IMR-90 (cell line): ENCODE measurements around the gene TEKT1. TPM values are rescaled to one million over a fixed set of nuclear protein-coding genes. Genes with fewer than 3 reads are reported as not detected.

ENCODE experiments used
- ATAC-seq: fragments of 200-7000 bp; cut with Tn5 transposase; 2 replicates; pipeline ENCODE4 v1.9.1; 2020; ENCODE audit warnings: low read depth, mild to moderate bottlenecking, moderate library complexity
- BruUV-seq: library from RNA; stranded (reverse); fragments of 400-500 nt; replicated peaks from 2 replicates; lab custom pipeline; 2021; lab: Mats Ljungman, UMichigan
- CTCF ChIA-PET: fragments of 300-600 bp; formaldehyde crosslinking; extraction: SDS; loops from one replicate; lab custom pipeline; 2021; ENCODE audit warnings: antibody characterized with exemption; lab: Yijun Ruan, JAX
- POLR2A ChIA-PET: fragments of 300-600 bp; sonication (Branson Sonifier 250); formaldehyde crosslinking; loops from one replicate; lab custom pipeline; 2022; ENCODE audit warnings: antibody characterized with exemption; ENCODE audit not compliant: unreplicated experiment; lab: Charles Lee
- DNase-seq: peaks from one replicate; pipeline ENCODE4 v3.0.0; 2013
- H2AFZ ChIP-seq: replicated peaks from 2 replicates; pipeline ENCODE3; 2013; ENCODE audit warnings: low read length, mild to moderate bottlenecking; ENCODE audit not compliant: poor library complexity
- H2AK5ac ChIP-seq: 2 replicates; pipeline ENCODE4 v1.6.1; 2013; ENCODE audit warnings: low read depth, low read length, inconsistent platforms
- H2AK9ac ChIP-seq: replicated peaks from 2 replicates; pipeline ENCODE3; 2013; ENCODE audit warnings: mild to moderate bottlenecking, low read depth, low read length, moderate library complexity; ENCODE audit not compliant: poor library complexity
- H2BK120ac ChIP-seq: 2 replicates; pipeline ENCODE4 v1.6.1; 2013; ENCODE audit warnings: low read depth, low read length, inconsistent platforms
- H2BK15ac ChIP-seq: 3 replicates; pipeline ENCODE4 v1.6.1; 2013; ENCODE audit warnings: low read depth, low read length, inconsistent platforms
- H2BK20ac ChIP-seq: 2 replicates; pipeline ENCODE4 v1.6.1; 2013; ENCODE audit warnings: low read depth, mild to moderate bottlenecking, inconsistent platforms, low read length, moderate library complexity
- H2BK5ac ChIP-seq: 2 replicates; pipeline ENCODE4 v1.6.1; 2013; ENCODE audit warnings: mild to moderate bottlenecking, low read depth, low read length, inconsistent platforms; ENCODE audit not compliant: poor library complexity, severe bottlenecking
- H3K14ac ChIP-seq: replicated peaks from 2 replicates; pipeline ENCODE4 v1.6.1; 2013; ENCODE audit warnings: low read depth, low read length, inconsistent platforms
- H3K18ac ChIP-seq: 2 replicates; pipeline ENCODE4 v1.6.1; 2013; ENCODE audit warnings: low read depth, low read length, control low read depth
- H3K23ac ChIP-seq: 2 replicates; pipeline ENCODE4 v1.6.1; 2013; ENCODE audit warnings: low read depth, low read length, inconsistent platforms
- H3K27ac ChIP-seq: 2 replicates; pipeline ENCODE4 v1.5.1; 2013; ENCODE audit warnings: mild to moderate bottlenecking, control low read depth, low read length; ENCODE audit not compliant: insufficient read depth
- H3K27me3 ChIP-seq: 2 replicates; pipeline ENCODE4 v1.6.1; 2013; ENCODE audit warnings: low read length; ENCODE audit not compliant: control insufficient read depth, insufficient read depth
- H3K36me3 ChIP-seq: 2 replicates; pipeline ENCODE4 v1.6.1; 2013; ENCODE audit warnings: low read length, mixed read lengths; ENCODE audit not compliant: control insufficient read depth, insufficient read depth
- H3K4ac ChIP-seq: 2 replicates; pipeline ENCODE4 v1.6.1; 2013; ENCODE audit warnings: low read depth, low read length, inconsistent platforms
- H3K4me1 ChIP-seq: 2 replicates; pipeline ENCODE4 v1.6.1; 2013; ENCODE audit warnings: low read length, mixed read lengths; ENCODE audit not compliant: control insufficient read depth, insufficient read depth
- H3K4me2 ChIP-seq: 2 replicates; pipeline ENCODE4 v1.6.1; 2013; ENCODE audit warnings: low read depth, mild to moderate bottlenecking, control low read depth, low read length, moderate library complexity
- H3K4me3 ChIP-seq: 2 replicates; pipeline ENCODE4 v1.5.1; 2013; ENCODE audit warnings: low read depth, mild to moderate bottlenecking, control low read depth, low read length, moderate library complexity; ENCODE audit not compliant: insufficient read depth
- H3K56ac ChIP-seq: 2 replicates; pipeline ENCODE4 v1.6.1; 2013; ENCODE audit warnings: low read length, inconsistent platforms; ENCODE audit not compliant: insufficient read depth; ENCODE audit errors: extremely low read depth
- H3K79me1 ChIP-seq, 2 experiments: 2 replicates each; pipeline ENCODE4 v1.6.1; 2013; ENCODE audit warnings: low read length in 2 of 2, inconsistent platforms in 1 of 2, low read depth in 1 of 2
- H3K9ac ChIP-seq: 2 replicates; pipeline ENCODE4 v1.6.1; 2013; ENCODE audit warnings: low read depth, low read length, control low read depth
- H3K9me1 ChIP-seq: 2 replicates; pipeline ENCODE4 v1.6.1; 2013; ENCODE audit warnings: low read length, inconsistent platforms; ENCODE audit not compliant: insufficient read depth
- H3K9me3 ChIP-seq: 2 replicates; pipeline ENCODE4 v1.6.1; 2013; ENCODE audit warnings: low read length; ENCODE audit not compliant: control insufficient read depth, insufficient read depth
- H4K20me1 ChIP-seq: 2 replicates; pipeline ENCODE4 v1.6.1; 2013; ENCODE audit warnings: low read length, inconsistent platforms; ENCODE audit not compliant: insufficient read depth
- H4K5ac ChIP-seq: 2 replicates; pipeline ENCODE4 v1.6.1; 2013; ENCODE audit warnings: mild to moderate bottlenecking, low read depth, low read length, control low read depth
- H4K8ac ChIP-seq, 2 experiments: 2 replicates each; pipeline ENCODE4 v1.6.1; 2013; ENCODE audit warnings: low read depth in 2 of 2, low read length in 2 of 2, control low read depth in 1 of 2, inconsistent platforms in 1 of 2
- H4K91ac ChIP-seq: 2 replicates; pipeline ENCODE4 v1.6.1; 2013; ENCODE audit warnings: low read depth, low read length, inconsistent platforms; ENCODE audit not compliant: insufficient read depth
- BHLHE40 ChIP-seq: fragments of 150-350 bp; IDR thresholded peaks from 2 replicates; pipeline ENCODE4 v1.6.1; 2016; ENCODE audit warnings: mild to moderate bottlenecking, low read depth, low read length
- CEBPB ChIP-seq: IDR thresholded peaks from 2 replicates; pipeline ENCODE4 v1.6.1; 2012; ENCODE audit warnings: low read depth, low read length, improper control_type of control experiment
- CHD1 ChIP-seq: IDR thresholded peaks from 2 replicates; pipeline ENCODE4 v1.6.1; 2012; ENCODE audit warnings: low read depth, low read length, improper control_type of control experiment
- ELK1 ChIP-seq: fragments of 150-350 bp; IDR thresholded peaks from 2 replicates; pipeline ENCODE4 v1.6.1; 2016; ENCODE audit warnings: low read depth, mild to moderate bottlenecking, low read length, moderate library complexity, borderline replicate concordance
- FOS ChIP-seq: fragments of 150-350 bp; IDR thresholded peaks from 2 replicates; pipeline ENCODE4 v1.6.1; 2016; ENCODE audit warnings: low read depth, low read length
- MAFK ChIP-seq: IDR thresholded peaks from 2 replicates; pipeline ENCODE4 v1.6.1; 2012; ENCODE audit warnings: low read depth, low read length, improper control_type of control experiment
- MAZ ChIP-seq: IDR thresholded peaks from 2 replicates; pipeline ENCODE4 v1.6.1; 2012; ENCODE audit warnings: low read depth, mild to moderate bottlenecking, low read length, improper control_type of control experiment, moderate library complexity, borderline replicate concordance
- MXI1 ChIP-seq: IDR thresholded peaks from 2 replicates; pipeline ENCODE4 v1.6.1; 2012; ENCODE audit warnings: low read depth, mild to moderate bottlenecking, low read length, moderate library complexity, borderline replicate concordance
- NFE2L2 ChIP-seq: fragments of 150-350 bp; IDR thresholded peaks from 2 replicates; pipeline ENCODE4 v1.6.1; 2016; ENCODE audit warnings: low read depth, mild to moderate bottlenecking, low read length
- POLR2A ChIP-seq: IDR thresholded peaks from 2 replicates; pipeline ENCODE4 v1.6.1; 2012; ENCODE audit warnings: mild to moderate bottlenecking, low read depth, low read length
- RAD21 ChIP-seq: IDR thresholded peaks from 2 replicates; pipeline ENCODE4 v1.6.1; 2012; ENCODE audit warnings: low read length, improper control_type of control experiment
- RCOR1 ChIP-seq: IDR thresholded peaks from 2 replicates; pipeline ENCODE4 v1.6.1; 2012; ENCODE audit warnings: mild to moderate bottlenecking, low read length, improper control_type of control experiment; ENCODE audit not compliant: insufficient replicate concordance
- RFX5 ChIP-seq: IDR thresholded peaks from 2 replicates; pipeline ENCODE4 v1.8.0; 2012; ENCODE audit warnings: low read depth, mild to moderate bottlenecking, low read length, moderate library complexity
- SMC3 ChIP-seq: fragments of 150-350 bp; IDR thresholded peaks from 2 replicates; pipeline ENCODE4 v1.6.1; 2016; ENCODE audit warnings: low read depth, mild to moderate bottlenecking, antibody characterized with exemption, low read length, moderate library complexity
- USF2 ChIP-seq: fragments of 150-350 bp; IDR thresholded peaks from 2 replicates; pipeline ENCODE4 v1.6.1; 2017; ENCODE audit warnings: mild to moderate bottlenecking, antibody characterized with exemption, low read length, low read depth
- WGBS, 2 experiments: methylation state at CpG; one replicate each; pipeline versions ENCODE4 v1.1.5 to v1.1.7; 2013; ENCODE audit warnings: missing lambda C conversion rate in 2 of 2; ENCODE audit not compliant: insufficient read length in 1 of 2; ENCODE audit errors: extremely low coverage in 2 of 2; 5-methylcytosine and 5-hydroxymethylcytosine counted together
- dilution Hi-C: fragments of 300-500 bp; cut with HindIII; formaldehyde crosslinking; loops from one replicate; pipeline ENCODE4 v1.14.3; 2018; ENCODE audit warnings: low sequenced_read_pairs; ENCODE audit not compliant: unreplicated experiment
- in situ Hi-C: fragments of 300-500 bp; cut with MboI; formaldehyde crosslinking; loops from 3 replicates; pipeline ENCODE4 v1.14.3; 2019; ENCODE audit warnings: low sequenced_read_pairs, inconsistent platforms, mixed read lengths
- intact Hi-C: fragments of 100-400 bp; cut with micrococcal nuclease; formaldehyde crosslinking; loops from 2 replicates; pipeline ENCODE4 v1.10.0; 2022
- polyA plus RNA-seq, 3 experiments: library from polyadenylated mRNA; depleted of rRNA; stranded (reverse); fragments of >200 nt; gene quantifications; 2 replicates each; pipeline ENCODE4 v1.2.3, GENCODE V29; 2012; ENCODE audit warnings: low replicate concordance in 1 of 3
- total RNA-seq: library from RNA; depleted of rRNA; stranded (reverse); fragments of >200 nt; gene quantifications from 2 replicates; pipeline ENCODE4 v1.2.3, GENCODE V29; 2012
- TF ChIP-seq, protein P1 (sequence below): conservative IDR thresholded peaks from 2 replicates; pipeline ENCODE4 v1.5.1; 2012; ENCODE audit warnings: mild to moderate bottlenecking, low read depth, low read length, improper control_type of control experiment

TEKT1 gene
- total and polyA plus RNA-seq, 2 of the 4 experiments (the other 2 are of a cell fraction), result not detected

- WGBS, 2 experiments, result 81% methylated on average over 3 of the region's 8 CpGs; no CpG with 5 or more reads in 1 of the 2 experiments
- no peaks in the 10 kb centered on the region for H3K36me3 ChIP-seq
- no peak for TF ChIP-seq CEBPB
- no peak for TF ChIP-seq SMC3
- no peak for TF ChIP-seq MAZ
- no peak for TF ChIP-seq MXI1
- TF ChIP-seq RFX5, result no peak
- TF ChIP-seq ELK1, result no peak
- TF ChIP-seq USF2, result no peak
- TF ChIP-seq RCOR1, result no peak
- no peak for TF ChIP-seq NFE2L2
- TF ChIP-seq, protein P1, sequence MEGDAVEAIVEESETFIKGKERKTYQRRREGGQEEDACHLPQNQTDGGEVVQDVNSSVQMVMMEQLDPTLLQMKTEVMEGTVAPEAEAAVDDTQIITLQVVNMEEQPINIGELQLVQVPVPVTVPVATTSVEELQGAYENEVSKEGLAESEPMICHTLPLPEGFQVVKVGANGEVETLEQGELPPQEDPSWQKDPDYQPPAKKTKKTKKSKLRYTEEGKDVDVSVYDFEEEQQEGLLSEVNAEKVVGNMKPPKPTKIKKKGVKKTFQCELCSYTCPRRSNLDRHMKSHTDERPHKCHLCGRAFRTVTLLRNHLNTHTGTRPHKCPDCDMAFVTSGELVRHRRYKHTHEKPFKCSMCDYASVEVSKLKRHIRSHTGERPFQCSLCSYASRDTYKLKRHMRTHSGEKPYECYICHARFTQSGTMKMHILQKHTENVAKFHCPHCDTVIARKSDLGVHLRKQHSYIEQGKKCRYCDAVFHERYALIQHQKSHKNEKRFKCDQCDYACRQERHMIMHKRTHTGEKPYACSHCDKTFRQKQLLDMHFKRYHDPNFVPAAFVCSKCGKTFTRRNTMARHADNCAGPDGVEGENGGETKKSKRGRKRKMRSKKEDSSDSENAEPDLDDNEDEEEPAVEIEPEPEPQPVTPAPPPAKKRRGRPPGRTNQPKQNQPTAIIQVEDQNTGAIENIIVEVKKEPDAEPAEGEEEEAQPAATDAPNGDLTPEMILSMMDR, result no peak
- no peak for TF ChIP-seq RAD21
- no peak for TF ChIP-seq MAFK
- TF ChIP-seq BHLHE40, result no peak
- no peak for TF ChIP-seq POLR2A
- TF ChIP-seq FOS, result no peak
- TF ChIP-seq CHD1, result no peak
- dilution Hi-C loops (no loop called here), intact Hi-C loops (no loop called here), in situ Hi-C loops (no loop called here)
- no peak overlapping the region for H2BK120ac ChIP-seq
- no peak overlapping the region for H4K8ac ChIP-seq
- H2BK5ac ChIP-seq, result no peak overlapping the region
- H3K18ac ChIP-seq, result no peak overlapping the region
- no peaks in the 10 kb centered on the region for H3K9me1 ChIP-seq
- H3K27me3 ChIP-seq, result peaks cover 8% of the 10 kb centered on the region
- BruUV-seq, result no TSS peak
- no peak overlapping the region for H4K5ac ChIP-seq
- H3K27ac ChIP-seq, result no peak overlapping the region
- POLR2A ChIA-PET, result no interaction called here
- no peak overlapping the region for H3K4me2 ChIP-seq
- H3K4ac ChIP-seq, result no peak overlapping the region
- DNase-seq, result peak; percentile 63
- H2AK9ac ChIP-seq, result no peak overlapping the region
- no peak overlapping the region for H3K14ac ChIP-seq
- no peak overlapping the region for H2BK20ac ChIP-seq
- no peaks in the 10 kb centered on the region for H4K20me1 ChIP-seq
- H3K4me1 ChIP-seq, result no peaks in the 10 kb centered on the region
- H3K9ac ChIP-seq, result no peak overlapping the region
- no peak for ATAC-seq
- no peaks in the 10 kb centered on the region for H3K9me3 ChIP-seq
- H2AK5ac ChIP-seq, result no peak overlapping the region
- H3K23ac ChIP-seq, result no peak overlapping the region
- no peak overlapping the region for H3K4me3 ChIP-seq
- no peaks in the 10 kb centered on the region for H3K79me1 ChIP-seq
- H2AFZ ChIP-seq, result no peak overlapping the region
- H2BK15ac ChIP-seq, result no peak overlapping the region
- H3K56ac ChIP-seq, result no peak overlapping the region
- H4K91ac ChIP-seq, result no peak overlapping the region
- CTCF ChIA-PET, result interaction anchor here (1.6 kb wide), 1 partner anchor 14 kb away, joined by 3 read pairs; no protein-coding TSS in a partner anchor
These were observed 44.9 kb downstream of the TEKT1 start for GRCh38 chr17:6786618-6787017.
